ENCODE data around the gene KDM4E.
"Not testable (repeated sequence)": the region's sequence is repeated elsewhere in the genome, so short reads cannot be mapped to it uniquely, and the experiment has no call there.

KDM4E gene

DNA sequence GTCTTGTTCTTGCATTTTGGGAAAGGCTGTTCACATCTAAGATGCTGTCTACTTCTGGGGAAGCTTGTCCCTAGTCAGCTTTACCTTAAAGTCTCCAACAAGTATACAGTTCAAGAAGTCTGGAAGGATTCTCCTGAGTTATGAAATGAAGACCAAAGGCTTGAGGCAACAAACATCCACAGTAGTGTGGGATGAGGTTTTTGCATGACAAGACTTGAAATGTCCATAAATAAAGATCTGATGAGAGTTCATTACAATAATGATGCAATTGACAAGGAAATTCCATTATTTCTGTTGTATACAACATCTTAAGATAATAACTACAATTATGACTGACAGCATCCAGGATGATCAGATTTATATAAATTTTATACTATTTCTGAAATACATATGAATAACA is 21.3 kb upstream of the KDM4E start:
- TF ChIP-seq, protein P1, sequence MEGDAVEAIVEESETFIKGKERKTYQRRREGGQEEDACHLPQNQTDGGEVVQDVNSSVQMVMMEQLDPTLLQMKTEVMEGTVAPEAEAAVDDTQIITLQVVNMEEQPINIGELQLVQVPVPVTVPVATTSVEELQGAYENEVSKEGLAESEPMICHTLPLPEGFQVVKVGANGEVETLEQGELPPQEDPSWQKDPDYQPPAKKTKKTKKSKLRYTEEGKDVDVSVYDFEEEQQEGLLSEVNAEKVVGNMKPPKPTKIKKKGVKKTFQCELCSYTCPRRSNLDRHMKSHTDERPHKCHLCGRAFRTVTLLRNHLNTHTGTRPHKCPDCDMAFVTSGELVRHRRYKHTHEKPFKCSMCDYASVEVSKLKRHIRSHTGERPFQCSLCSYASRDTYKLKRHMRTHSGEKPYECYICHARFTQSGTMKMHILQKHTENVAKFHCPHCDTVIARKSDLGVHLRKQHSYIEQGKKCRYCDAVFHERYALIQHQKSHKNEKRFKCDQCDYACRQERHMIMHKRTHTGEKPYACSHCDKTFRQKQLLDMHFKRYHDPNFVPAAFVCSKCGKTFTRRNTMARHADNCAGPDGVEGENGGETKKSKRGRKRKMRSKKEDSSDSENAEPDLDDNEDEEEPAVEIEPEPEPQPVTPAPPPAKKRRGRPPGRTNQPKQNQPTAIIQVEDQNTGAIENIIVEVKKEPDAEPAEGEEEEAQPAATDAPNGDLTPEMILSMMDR (IDR thresholded peaks at IDR 0.05; ENCODE audit: extremely low read depth, missing control alignments): no peak
- no peak for DNase-seq (ENCODE audit: low spot score)

DNA sequence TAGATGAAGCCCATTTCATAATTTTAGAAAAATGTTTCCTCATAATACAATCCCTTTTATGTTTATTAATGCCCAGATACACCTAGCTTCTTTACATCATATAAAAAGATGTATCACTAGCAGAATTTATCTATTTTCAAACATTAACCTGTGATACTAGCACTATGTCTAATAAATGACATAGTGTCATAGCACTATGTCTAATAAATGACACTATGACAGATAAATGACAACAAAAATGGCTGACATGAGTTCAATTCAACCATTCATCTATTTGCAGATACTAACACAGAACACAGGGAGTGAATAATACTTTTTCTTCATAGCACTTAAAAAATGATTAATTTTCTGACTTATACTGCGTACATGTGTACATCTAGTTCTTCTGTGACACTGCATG is 19.4 kb upstream of the KDM4E start:
- TF ChIP-seq, protein P1 (IDR thresholded peaks at IDR 0.05; ENCODE audit: extremely low read depth, missing control alignments): no peak

DNA sequence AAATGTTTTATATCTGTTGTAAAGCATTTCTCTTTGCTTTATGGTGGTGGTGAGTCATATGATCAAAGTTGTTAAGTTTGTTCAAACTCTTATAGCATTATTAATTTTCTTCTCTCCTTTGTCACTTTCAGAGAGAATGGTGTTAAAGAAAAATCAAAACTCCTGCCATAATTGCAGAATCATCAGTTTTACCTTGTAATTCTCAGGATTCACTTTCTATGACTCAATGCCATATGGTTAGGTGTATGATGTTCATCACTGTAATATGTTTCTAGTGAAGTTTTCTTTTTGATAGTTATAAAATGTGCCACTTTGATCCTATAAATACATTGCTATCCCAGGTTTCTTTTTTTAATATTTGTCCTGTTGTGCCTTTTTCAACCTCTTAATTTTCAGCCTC is 13.7 kb upstream of the KDM4E start:
- TF ChIP-seq, protein P1 (IDR thresholded peaks at IDR 0.05; ENCODE audit: extremely low read depth, missing control alignments): no peak
- DNase-seq (ENCODE audit: low spot score): no peak

More for the DNA sequence above, 19.4 kb upstream of the KDM4E start:
- DNase-seq (ENCODE audit: low spot score): no peak

DNA sequence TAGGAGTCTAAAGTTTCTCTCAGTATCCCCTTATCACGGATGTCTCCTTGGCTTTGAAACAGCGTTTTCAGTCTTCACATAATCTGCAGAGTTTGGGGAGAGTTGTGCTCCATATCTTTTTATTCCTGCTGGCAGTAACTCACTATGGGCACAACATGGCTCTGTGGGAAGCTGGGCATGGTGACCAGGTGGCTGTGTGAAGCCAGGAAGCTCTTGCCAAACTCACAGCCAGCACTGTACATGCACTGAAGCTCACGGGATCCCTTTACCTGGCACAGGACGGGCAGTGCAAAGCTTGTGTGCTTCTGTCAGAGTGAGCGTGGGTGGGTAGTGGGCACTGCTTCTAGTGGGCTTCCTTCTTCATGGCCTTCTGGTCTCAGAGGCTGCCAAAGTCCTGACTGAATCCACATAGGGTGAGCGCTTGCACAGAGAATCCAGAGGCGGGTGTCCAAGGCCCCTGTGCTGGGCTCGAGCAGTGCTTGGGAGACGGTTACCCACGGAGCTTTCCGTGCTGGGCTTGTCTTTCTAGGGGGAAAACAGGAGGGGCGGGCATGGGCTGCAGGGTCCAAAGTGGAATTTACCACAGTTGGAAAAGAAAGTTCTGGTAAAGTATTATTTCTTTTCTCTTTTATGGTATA is 10.8 kb upstream of the KDM4E start:
- TF ChIP-seq, protein P1 (IDR thresholded peaks at IDR 0.05; ENCODE audit: extremely low read depth, missing control alignments): no peak
- DNase-seq (ENCODE audit: low spot score): no peak

DNA sequence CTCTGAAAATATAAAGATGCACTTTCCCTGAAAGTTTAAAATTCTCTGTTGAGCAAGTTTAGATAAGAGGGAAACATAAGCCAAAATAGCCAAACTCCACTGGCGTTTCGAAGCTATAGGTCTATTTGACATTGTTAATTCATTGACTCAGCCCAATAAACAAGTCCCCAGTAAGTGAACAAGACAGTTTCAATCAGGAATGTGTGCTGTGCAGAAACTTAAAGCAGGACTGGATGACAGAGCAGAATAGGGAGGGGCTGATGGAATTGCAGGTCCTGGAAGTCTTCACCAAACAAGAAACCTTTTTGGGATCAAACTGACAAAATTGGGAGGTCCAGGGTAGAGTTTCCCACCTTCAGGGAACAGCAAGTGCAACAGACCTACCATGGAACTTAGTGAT is 8.9 kb upstream of the KDM4E start:
- TF ChIP-seq, protein P1 (IDR thresholded peaks at IDR 0.05; ENCODE audit: extremely low read depth, missing control alignments): no peak

DNA sequence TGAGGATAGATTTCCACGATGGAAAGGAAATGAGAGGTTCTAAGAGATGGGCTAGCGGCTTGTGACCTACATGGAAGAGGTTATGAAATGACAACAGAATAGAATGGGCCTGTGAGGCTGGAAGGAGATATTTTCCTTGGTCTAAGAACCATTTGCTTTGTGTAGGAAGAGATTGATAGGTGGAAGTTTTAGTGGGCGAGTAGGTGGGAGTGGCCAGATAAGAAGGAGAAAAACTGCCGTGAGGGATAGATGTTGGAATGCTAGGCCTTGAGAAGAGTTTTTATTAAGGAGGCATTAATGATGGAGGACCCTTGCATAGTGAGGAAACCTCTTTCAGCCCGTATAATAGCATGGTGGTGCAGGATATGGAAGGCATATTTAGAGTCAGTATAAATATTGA is 3.6 kb upstream of the KDM4E start:
- not testable (repeated sequence) for DNase-seq (ENCODE audit: low spot score)

More for the DNA sequence above, 8.9 kb upstream of the KDM4E start:
- DNase-seq (ENCODE audit: low spot score): no peak

DNA sequence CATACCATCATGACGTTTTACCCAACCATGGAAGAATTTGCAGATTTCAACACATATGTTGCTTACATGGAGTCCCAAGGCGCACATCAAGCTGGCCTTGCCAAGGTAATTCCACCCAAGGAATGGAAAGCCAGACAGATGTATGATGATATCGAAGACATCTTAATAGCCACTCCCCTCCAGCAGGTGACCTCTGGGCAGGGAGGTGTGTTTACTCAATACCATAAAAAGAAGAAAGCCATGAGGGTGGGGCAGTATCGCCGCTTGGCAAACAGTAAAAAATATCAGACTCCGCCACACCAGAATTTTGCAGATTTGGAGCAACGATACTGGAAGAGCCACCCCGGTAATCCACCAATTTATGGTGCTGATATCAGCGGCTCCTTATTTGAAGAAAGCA is 536 bp downstream of the KDM4E start:
- DNase-seq (ENCODE audit: low spot score): not testable (repeated sequence)

DNA sequence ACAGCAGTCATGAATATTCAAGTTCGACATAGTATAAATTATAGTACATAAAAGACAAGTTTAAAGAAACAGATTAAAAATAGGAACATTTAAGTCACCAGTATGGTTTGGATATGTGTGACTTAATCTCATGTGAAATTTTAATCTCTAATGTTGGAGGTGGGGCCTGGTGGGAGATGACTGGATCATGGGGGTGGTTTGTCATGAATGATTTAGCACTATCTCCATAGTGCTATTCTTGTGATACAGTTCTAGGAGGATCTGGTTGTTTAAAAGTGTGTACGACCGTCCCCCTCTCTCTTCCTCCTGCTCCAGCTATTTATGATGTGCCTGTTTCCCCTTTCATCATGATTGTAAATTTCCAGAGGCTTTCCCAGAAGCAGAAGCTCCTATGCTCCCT is 3.3 kb downstream of the KDM4E start:
- no peak for DNase-seq (ENCODE audit: low spot score)
- TF ChIP-seq, protein P1 (IDR thresholded peaks at IDR 0.05; ENCODE audit: extremely low read depth, missing control alignments): no peak

Data from GM20000 (cell line).